NCI-H460 (cell line): Measurements from ENCODE around the gene CHERP. TPM values are rescaled to one million over a fixed set of nuclear protein-coding genes. Genes with fewer than 3 reads are reported as not detected.
"Not testable (repeated sequence)": the region's sequence is repeated elsewhere in the genome, so short reads cannot be mapped to it uniquely, and the experiment has no call there.

ENCODE experiments used
- DNase-seq: peaks from one replicate; pipeline ENCODE4 v3.0.0-alpha.2; 2016; ENCODE audit warnings: low read depth; ENCODE audit errors: extremely low read depth
- total RNA-seq: library from RNA; depleted of rRNA; stranded (reverse); fragments of >200 nt; shearing (Covaris generic); gene quantifications from 2 replicates; pipeline ENCODE4 v1.2.3, GENCODE V29; 2014

CHERP gene
- total RNA-seq, 1 experiment from 2014 or later, result 5.9 TPM

DNA sequence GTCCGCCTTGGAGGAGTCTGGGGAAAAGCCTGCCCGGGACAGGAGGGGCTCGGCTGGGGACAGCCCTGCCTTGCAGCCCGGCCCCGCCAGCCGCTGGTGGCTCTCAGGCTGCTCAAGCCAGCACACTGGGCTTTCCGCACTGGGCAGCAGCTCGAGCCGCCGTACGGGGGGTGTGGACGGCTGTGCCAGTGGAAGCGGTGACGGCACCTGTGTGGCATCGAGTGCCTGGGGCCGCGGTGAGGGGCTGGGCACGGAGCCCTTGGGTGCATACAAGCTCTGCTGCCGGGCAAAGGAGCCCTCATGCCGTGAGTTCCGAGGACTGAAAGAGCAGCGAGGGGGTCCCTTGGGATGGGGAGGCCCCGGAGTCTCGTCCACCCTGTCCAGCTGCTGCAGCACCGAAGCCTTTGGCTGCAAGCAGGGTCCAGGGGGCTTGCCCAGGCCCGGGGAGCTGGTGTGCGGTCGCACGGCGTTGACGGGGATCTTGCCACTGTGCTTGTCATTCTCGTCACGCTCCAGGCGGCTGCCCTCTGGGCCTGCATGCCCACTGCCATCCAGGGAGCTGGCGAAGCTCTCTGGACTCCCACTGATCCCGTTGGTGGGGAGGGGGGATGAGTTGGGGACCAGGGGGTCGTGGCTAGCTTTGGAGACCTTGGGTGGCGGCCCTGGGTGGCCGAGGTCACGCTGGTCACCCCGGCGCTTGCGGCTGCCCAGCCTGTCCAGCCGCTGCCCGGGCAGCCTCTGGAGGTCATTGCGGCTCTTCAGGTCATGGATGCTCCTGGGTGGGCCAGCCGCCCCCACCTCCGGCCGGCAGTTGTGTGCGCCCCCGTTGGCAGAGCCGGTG lies 34.7 kb upstream of the CHERP start:
- DNase-seq, result no peak

DNA sequence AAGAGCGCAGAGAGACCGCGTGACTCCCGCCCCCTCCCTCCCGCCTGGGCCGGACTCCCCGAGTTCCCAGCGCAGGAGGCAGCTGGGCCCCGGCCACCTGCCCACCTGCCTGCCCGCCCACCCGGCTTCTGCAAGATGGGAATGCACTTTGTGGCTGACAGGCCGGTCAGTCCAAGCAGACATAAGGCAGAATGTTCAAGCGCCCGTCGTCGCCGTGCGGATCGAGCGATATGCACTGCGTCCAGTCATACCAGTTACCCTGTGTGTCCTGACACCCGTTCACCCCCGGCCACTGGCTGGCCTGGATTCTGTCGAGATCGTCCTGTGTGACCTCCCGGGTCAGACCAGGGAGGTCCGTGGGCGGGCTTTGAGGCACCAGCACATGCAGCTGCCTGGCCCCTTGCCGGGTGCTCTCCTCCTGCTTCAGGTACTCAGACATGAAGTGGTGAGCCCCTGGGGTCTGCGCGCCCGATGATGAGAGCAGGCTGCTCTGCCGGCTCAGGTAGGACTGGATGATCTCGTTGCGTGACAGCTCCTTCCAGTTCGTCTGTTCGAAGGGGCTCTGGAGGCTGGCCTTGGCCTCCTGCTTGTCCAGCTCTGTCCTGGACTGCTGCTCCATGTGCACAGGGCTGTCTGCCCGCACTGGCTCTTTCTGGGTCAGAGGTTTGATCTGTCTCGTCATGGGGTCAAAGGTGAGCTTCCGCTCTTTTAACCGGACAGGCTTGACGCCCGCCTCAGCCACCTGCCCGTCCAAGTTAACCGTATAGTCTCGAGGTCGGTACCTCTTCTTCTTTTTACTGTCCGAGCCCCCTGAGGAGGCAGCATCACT lies 33.8 kb upstream of the CHERP start:
- DNase-seq, result no peak

DNA sequence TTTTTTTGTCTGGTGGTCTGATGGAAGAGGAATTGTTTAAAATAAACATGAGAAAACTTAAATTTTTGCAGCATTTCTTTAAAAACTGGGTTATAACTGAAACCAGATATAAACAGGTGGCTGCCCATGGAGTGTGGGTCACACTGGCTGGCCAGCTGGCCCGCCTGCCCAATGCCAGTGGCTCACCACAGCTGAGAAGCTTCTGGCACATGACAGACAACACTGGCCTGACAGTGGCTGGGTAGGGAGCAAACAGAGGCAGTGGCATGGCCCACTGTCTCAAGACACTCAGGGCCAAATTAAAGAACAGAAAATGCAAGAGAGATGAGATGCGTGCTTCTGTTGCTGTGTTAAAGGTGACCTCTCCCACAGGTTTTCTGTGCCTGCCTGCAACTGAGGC lies 33.0 kb upstream of the CHERP start:
- no peak for DNase-seq

DNA sequence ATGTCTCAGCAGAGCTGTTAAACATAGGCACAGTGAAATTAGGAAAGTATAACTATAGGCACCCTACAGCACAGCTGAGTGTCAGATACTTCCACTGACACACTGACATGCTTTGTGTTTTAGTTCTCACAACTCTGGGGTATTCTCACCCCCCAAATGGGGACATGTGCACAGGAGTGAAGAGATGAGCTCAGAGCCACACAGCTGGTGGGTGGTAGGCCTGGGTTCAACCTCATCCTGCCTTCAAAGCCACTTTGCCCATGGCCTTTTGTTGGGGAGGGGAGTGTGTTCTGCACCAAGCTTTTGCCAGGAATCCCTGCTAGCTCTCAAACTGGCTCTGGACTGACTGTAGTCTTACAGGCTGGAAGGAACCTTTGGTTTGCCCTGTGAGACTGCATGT lies 31.7 kb upstream of the CHERP start:
- no peak for DNase-seq

GRCh38 chr19:16573296-16573695 lies 31.1 kb upstream of the CHERP start:
- no peak for DNase-seq

- DNase-seq, result peak; percentile 92
Measured at GRCh38 chr19:16572332-16573211, 30.3 kb upstream of the CHERP start, which contains the start of gene SLC35E1. SLC35E1 (minus strand) TSS chr19:16572415; CDS start chr19:16572364, 51 bp downstream.

GRCh38 chr19:16571822-16572331 lies 29.6 kb upstream of the CHERP start:
- DNase-seq, result no peak

- DNase-seq, result no peak
Measured at GRCh38 chr19:16571283-16571682, 29.0 kb upstream of the CHERP start.

- no peak for DNase-seq
Measured at GRCh38 chr19:16569609-16570320, 27.5 kb upstream of the CHERP start.

- DNase-seq, result no peak
Measured at GRCh38 chr19:16566702-16567101, 24.5 kb upstream of the CHERP start.

GRCh38 chr19:16566161-16566560 lies 23.9 kb upstream of the CHERP start:
- no peak for DNase-seq

- no peak for DNase-seq
Measured at GRCh38 chr19:16564842-16565241, 22.6 kb upstream of the CHERP start.

DNA sequence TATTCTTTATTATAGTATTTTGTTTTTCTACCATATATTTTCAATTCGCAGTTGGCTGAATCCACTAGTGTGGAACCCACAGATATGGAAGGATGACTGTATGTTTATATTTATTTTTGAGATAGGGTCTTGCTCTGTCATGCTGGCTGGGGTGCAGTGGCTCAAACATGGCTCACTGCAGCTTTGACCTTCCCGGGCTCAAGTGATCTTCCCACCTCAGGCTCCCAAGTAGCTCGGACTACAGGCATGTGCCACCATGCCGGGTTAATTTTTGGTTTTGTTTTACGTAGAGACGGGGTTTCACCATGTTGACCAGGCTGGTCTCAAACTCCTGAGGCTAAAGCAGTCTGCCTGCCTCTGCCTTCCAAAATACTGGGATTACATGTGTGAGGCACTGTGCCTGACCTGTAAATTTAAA lies 20.4 kb upstream of the CHERP start:
- DNase-seq, result no peak

DNA sequence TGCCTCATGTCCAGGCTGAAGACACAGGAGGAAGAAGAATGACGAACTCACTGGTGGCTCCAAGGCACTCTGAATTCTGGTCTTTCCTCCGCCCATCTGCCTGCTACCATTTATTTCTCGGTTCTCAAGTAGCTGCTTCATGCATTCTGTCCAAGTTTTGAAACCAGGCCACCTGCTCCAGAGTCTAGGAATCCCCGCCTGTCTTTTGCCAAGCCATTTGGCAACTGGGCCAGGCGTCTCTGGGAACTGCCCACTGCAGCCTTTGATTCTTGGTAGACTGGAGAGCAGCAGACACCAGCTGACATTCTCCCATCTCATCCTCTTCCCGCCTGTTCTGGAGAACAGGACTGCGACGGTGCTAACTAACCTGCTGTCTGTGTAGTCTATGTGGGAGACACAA lies 19.1 kb upstream of the CHERP start:
- DNase-seq, result no peak

DNA sequence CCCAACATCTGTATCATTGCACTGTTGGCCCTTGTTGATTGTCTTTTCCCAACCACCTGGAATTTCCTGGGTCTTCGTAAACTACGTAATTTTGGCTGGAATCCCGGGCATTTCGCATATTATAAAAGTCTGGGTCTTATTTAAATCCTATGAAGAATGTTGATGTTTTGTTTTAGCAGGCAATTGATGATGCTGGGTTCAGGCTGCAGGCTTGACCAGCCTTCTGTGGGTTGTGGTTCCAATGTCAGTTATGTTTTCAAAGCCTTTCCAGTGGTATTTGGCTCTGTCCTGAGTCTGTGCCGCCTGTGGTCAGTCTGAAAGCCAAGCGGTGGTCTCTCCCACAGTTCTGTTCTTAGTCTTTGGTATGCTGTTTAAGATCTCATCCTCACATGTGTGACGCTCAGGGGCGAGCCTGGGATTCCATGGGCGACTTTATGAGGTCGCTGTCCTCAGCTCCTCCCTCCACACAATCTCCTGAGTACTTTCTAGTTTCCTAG lies 17.6 kb upstream of the CHERP start:
- no peak for DNase-seq

DNA sequence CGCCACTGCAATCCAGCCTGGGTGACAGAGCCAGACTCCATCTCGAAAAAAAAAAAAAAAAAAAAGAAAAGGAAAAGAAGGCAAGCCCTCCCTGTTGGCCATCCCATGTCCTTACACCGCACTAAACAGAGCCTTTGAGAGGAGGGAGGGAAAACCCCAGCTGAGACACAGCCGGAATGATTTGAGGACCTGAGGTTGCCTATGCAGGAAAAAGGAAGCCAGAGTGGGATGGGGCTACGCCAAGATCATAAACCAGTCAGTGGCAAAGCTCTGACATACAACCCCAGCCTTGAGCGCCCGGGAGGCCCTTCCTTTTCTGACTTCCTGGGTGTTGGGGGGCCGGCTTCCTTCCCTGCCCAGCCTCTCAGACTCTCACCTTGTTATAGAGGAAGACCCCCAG lies 12.5 kb upstream of the CHERP start:
- DNase-seq, result no peak

DNA sequence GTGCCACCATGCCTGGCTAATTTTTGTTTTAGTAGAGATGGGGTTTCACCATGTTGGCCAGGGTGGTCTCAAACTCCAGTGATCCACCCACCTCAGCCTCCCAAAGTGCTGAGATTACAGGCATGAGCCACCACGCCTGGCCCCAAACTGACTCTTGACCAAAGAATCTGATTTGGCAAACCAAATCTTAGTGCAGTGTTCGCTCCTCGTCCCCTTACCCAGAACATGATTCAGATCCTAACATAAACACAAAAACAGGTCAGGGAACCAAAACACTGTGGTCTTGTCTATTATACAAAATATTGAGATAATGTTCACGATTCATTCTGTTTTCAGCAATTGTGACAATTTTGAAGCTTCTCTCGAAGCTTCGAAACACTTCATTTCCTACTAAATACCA lies 9.7 kb upstream of the CHERP start:
- DNase-seq, result not testable (repeated sequence)

DNA sequence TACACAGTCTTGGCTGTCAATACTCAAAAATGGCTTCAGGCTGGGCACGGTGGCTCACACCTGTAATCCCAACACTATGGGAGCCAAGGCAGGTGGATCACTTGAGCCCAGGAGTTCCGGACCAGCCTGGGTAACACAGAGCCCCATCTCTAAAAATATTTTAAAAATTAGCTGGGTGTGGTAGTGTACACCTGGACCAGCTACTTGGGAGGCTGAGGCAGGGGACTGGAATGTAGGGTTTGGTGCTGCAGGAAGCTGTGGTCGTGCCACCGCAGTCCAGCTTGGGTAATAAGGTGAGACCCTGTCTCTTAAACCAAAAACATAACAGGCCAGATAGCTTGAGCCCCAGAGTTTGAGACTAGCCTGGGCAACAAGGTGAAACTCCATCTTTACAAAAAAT lies 6.7 kb upstream of the CHERP start:
- DNase-seq, result no peak

DNA sequence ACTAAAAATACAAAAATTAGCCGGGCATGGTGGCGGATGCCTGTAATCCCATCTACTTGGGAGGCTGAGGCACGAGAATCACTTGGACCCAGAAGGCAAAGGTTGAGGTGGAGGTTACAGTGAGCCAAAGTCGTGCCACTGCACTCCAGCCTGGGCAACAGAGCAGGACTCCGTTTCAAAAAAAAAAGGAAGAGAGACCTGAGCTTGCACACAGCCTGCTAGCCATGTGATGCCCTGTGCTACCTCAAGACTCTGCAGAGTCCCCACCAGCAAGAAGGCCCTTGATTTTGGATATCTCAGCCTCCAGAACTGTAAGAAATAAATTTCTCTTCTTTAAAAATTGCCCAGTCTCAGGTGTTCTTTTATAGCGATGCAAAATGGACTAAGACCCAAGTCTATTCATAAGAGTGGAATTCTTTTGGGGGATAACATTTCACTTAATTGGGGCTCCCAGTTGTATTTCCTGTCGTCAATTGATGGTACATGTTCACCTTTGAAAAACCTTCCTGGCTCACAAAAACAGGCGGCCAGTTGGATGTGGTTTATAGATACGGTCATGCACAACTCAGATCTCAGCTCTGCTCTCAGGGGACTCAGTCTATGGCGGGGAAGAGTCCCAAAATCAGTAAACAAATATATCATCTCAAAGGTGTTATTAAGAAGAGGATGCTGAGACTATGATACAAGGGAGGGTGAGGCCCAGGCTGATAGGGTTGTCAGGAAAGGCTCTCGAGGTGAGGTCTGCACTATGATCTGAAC lies 2.4 kb upstream of the CHERP start:
- DNase-seq, result no peak
